Prostate gland (tissue), 2 donors: ENCODE data around the gene ADARB2. TPM values are rescaled to one million over a fixed set of nuclear protein-coding genes. Genes with fewer than 3 reads are reported as not detected.

ENCODE experiments used
- DNase-seq: peaks from one replicate; pipeline ENCODE4 v3.0.0-alpha.2; 2019; ENCODE audit warnings: low spot score
- H3K27ac ChIP-seq, 2 donors: fragments of 200-600 bp; sonication (generic); 2 replicates each; pipeline ENCODE4 v1.5.1; 2017 to 2019
- H3K27me3 ChIP-seq: fragments of 200-600 bp; sonication (generic); replicated peaks from 2 replicates; pipeline ENCODE4 v1.5.1; 2019; ENCODE audit not compliant: insufficient read depth
- H3K36me3 ChIP-seq, 2 donors: fragments of 200-600 bp; sonication (generic); 1 replicate in 1 of 2; 2 replicates in 1 of 2; pipeline versions ENCODE4 v1.5.1 to v1.8.1; 2017 to 2019
- H3K4me1 ChIP-seq: fragments of 200-600 bp; sonication (generic); replicated peaks from 2 replicates; pipeline ENCODE4 v1.5.1; 2019
- H3K4me3 ChIP-seq, 2 donors: fragments of 200-600 bp; sonication (generic); 2 replicates each; pipeline ENCODE4 v1.5.1; 2017 to 2019
- H3K9me3 ChIP-seq: fragments of 200-600 bp; sonication (generic); 2 replicates; pipeline ENCODE4 v1.5.1; 2017
- CTCF ChIP-seq, 4 experiments: fragments of 200-600 bp in 2 of 4; fragments of 450-650 bp in 2 of 4; sonication (generic) in 2 of 4; IDR thresholded peaks; 1 replicate in 3 of 4; 2 replicates in 1 of 4; pipeline ENCODE4 v1.5.1; 2016 to 2019; ENCODE audit warnings: antibody characterized with exemption in 4 of 4, mild to moderate bottlenecking in 2 of 4, moderate library complexity in 2 of 4
- POLR2A ChIP-seq: fragments of 450-650 bp; IDR thresholded peaks from one replicate; pipeline ENCODE4 v1.6.1; 2016; ENCODE audit warnings: antibody characterized with exemption, mild to moderate bottlenecking
- POLR2AphosphoS5 ChIP-seq: sonication (generic); formaldehyde crosslinking; IDR thresholded peaks from one replicate; pipeline ENCODE4 v1.6.1; 2017; ENCODE audit warnings: antibody characterized with exemption
- WGBS: methylation state at CpG from one replicate; pipeline ENCODE4 v1.1.5; 2018; 5-methylcytosine and 5-hydroxymethylcytosine counted together
- intact Hi-C: fragments of 100-400 bp; cut with DNase I; formaldehyde crosslinking; loops from one replicate; pipeline ENCODE4 v1.14.2; 2022
- total RNA-seq, 2 donors: library from RNA; depleted of rRNA; stranded (reverse); fragments of >200 nt; gene quantifications; one replicate each; pipeline ENCODE4 v1.1.0, GENCODE V29; 2016

Gene ADARB2
- total RNA-seq, 2 donors from 2014 or later, result 0.36 to 10.5 TPM

DNA sequence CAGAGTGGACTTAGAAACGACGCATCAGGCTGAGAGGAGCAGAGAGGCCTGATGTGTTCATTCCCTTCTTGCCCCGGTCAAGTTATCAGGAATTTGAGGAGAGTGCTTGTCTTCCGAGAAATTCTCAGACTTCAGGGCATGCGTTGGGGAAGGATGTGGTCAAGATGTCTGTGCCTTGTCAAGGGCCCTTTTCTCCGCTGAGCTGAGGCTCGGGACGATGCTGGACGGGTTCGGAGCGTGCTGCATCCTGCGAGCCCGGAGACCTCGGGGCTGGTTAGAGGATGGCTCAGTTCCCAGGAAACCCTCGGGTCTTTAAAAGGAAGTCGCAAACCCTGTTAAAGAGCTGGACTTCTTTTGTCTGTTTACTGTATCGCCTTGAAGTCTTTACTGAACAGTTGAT is 325.4 kb downstream of the ADARB2 start:
- DNase-seq, result no peak
- TF ChIP-seq POLR2AphosphoS5 (no peak), POLR2A (no peak), CTCF (IDR thresholded peaks at IDR 0.05) (no peak)
- H3K9me3 ChIP-seq, result no peaks in the 10 kb centered on the region
- H3K36me3 ChIP-seq, result no peaks in the 10 kb centered on the region
- no peak overlapping the region for H3K4me3 ChIP-seq
- no peaks in the 10 kb centered on the region for H3K27me3 ChIP-seq
- H3K4me1 ChIP-seq, result no peaks in the 10 kb centered on the region
- 23% methylated on average over 17 of the region's 17 CpGs for WGBS
- no peak overlapping the region for H3K27ac ChIP-seq
- intact Hi-C loops, result no loop called here

GRCh38 chr10:1411451-1411850 is 325.9 kb downstream of the ADARB2 start:
- DNase-seq, result no peak
- H3K36me3 ChIP-seq, result no peaks in the 10 kb centered on the region
- WGBS, result 92% methylated on average over 17 of the region's 17 CpGs
- H3K27me3 ChIP-seq, result no peaks in the 10 kb centered on the region
- no peak for TF ChIP-seq CTCF (IDR thresholded peaks at IDR 0.05)
- no peak for TF ChIP-seq POLR2A
- no peak for TF ChIP-seq POLR2AphosphoS5
- H3K27ac ChIP-seq, result no peak overlapping the region
- H3K9me3 ChIP-seq, result no peaks in the 10 kb centered on the region
- no peak overlapping the region for H3K4me3 ChIP-seq
- intact Hi-C loops, result no loop called here
- no peaks in the 10 kb centered on the region for H3K4me1 ChIP-seq

DNA sequence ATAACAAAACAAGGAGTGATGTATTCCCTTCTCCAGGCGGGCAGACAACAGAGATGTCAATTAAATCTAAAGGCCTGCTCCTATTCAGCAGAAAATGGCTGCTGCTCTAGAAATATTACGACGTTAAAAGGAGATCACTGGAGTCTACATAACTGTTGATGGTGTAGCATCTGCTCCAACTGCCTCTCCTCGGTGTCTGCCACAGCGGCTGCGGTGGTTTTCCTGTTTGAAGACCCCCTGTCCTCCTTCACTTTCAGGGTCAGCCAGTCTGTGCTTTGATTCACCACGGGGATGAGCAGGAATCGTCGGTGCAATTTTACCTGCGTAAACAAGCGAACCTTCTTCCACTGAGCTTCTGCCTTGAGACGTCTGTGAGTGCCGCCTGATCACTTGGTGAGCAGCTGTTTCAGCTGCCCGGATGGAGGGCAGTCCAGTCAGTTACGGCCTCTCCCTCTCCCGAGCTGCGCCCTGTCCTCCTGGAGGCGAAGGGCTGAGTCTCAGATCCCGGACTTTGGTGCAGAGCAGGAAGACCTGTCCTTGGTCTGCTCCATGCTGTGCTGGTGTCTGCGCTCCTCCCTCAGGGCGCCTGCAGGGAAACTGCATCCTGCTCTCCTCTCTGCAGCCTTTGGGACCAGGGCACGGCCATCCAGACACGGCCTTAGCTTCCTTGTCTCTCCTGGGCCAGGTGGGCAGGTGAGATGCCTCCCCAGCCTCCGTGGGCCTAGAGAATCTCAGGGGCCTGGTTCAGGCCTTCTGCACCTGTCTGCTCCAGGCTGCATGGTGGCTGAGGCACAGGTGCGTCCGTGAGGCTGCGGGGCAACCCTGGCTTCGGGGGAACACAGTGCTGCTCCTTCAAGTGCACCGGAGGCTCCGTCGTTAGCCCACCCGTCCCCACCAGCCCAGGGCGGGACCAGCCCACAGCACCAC is 326.6 kb downstream of the ADARB2 start:
- Histone ChIP-seq H3K4me3 (no peak overlapping the region), H3K27ac (no peak overlapping the region), H3K9me3 (no peaks in the 10 kb centered on the region), H3K27me3 (no peaks in the 10 kb centered on the region), H3K4me1 (no peaks in the 10 kb centered on the region), H3K36me3 (no peaks in the 10 kb centered on the region)
- no peak for DNase-seq
- WGBS, result 93% methylated on average over 33 of the region's 33 CpGs
- intact Hi-C loops, result no loop called here
- TF ChIP-seq POLR2A, result no peak

DNA sequence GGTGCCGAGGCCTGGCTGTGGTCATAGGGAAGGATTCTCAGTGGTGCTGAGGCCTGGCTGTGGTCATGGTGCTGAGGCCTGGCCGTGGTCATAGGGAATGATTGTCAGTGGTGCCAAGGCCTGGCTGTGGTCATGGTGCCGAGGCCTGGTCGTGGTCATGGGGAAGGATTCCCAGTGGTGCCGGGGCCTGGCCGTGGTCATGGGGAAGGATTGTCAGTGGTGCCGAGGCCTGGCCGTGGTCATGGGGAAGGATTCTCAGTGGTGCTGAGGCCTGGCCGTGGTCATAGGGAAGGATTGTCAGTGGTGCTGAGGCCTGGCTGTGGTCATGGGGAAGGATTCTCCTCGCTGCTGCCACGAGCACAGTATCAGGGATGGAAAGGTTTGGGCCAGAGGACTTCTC is 327.3 kb downstream of the ADARB2 start:
- TF ChIP-seq CTCF (IDR thresholded peaks at IDR 0.05), result no peak
- no peak for TF ChIP-seq POLR2AphosphoS5
- TF ChIP-seq POLR2A, result no peak
- H3K4me3 ChIP-seq, result no peak overlapping the region
- H3K27me3 ChIP-seq, result no peaks in the 10 kb centered on the region
- WGBS, result 94% methylated on average over 11 of the region's 11 CpGs
- no peak for DNase-seq
- no peaks in the 10 kb centered on the region for H3K9me3 ChIP-seq
- H3K4me1 ChIP-seq, result no peaks in the 10 kb centered on the region
- intact Hi-C loops, result no loop called here
- no peaks in the 10 kb centered on the region for H3K36me3 ChIP-seq
- no peak overlapping the region for H3K27ac ChIP-seq

DNA sequence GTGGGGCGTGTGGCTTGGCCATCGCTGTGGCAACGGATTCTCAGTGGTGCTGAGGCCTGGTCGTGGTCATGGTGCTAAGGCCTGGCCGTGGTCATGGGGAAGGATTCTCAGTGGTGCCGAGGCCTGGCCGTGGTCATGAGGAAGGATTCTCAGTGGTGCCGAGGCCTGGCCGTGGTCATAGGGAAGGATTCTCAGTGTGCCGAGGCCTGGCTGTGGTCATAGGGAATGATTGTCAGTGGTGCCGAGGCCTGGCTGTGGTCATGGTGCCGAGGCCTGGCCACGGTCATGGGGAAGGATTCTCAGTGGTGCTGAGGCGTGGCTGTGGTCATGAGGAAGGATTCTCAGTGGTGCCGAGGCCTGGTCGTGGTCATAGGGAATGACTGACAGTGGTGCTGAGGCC is 327.9 kb downstream of the ADARB2 start:
- intact Hi-C loops, result no loop called here
- H3K27me3 ChIP-seq, result peaks cover 2% of the 10 kb centered on the region
- DNase-seq, result no peak
- H3K9me3 ChIP-seq, result no peaks in the 10 kb centered on the region
- H3K4me1 ChIP-seq, result no peaks in the 10 kb centered on the region
- H3K36me3 ChIP-seq, result no peaks in the 10 kb centered on the region
- 85% methylated on average over 16 of the region's 16 CpGs for WGBS
- no peak overlapping the region for H3K4me3 ChIP-seq
- TF ChIP-seq CTCF (IDR thresholded peaks at IDR 0.05), result no peak
- no peak for TF ChIP-seq POLR2A
- no peak for TF ChIP-seq POLR2AphosphoS5
- H3K27ac ChIP-seq, result no peak overlapping the region
